HCT116 (cell line): Measurements from ENCODE around the gene STK16. TPM values are rescaled to one million over a fixed set of nuclear protein-coding genes. Genes with fewer than 3 reads are reported as not detected.

Experiments
- ATAC-seq: fragments of 200-7000 bp; cut with Tn5 transposase; 2 replicates; pipeline ENCODE4 v1.9.1; 2020; ENCODE audit warnings: mild to moderate bottlenecking, moderate library complexity
- BruUV-seq: library from RNA; stranded (reverse); fragments of 400-500 nt; replicated peaks from 2 replicates; lab custom pipeline; 2021; lab: Mats Ljungman, UMichigan
- CTCF ChIA-PET: fragments of 300-600 bp; sonication (Branson Sonifier 250); formaldehyde crosslinking; loops from one replicate; lab custom pipeline; 2021; ENCODE audit warnings: antibody characterized with exemption; lab: Charles Lee
- POLR2A ChIA-PET: fragments of 300-600, 350-600 bp; sonication (Branson Sonifier 250); formaldehyde crosslinking; loops from one replicate; lab custom pipeline; 2021; ENCODE audit warnings: antibody characterized with exemption; lab: Charles Lee
- RAD21 ChIA-PET, 2 experiments: fragments of 300-600 bp; sonication (Branson Sonifier 250); formaldehyde crosslinking; loops; one replicate each; lab custom pipeline; 2023; ENCODE audit warnings: low total read pairs in 2 of 2; ENCODE audit not compliant: uncharacterized antibody in 2 of 2, unreplicated experiment in 2 of 2, low non-redundant PET in 1 of 2; lab: Charles Lee
- DNase-seq: peaks from one replicate; pipeline ENCODE4 v3.0.0-alpha.2; 2010; ENCODE audit warnings: low read depth, low spot score
- H2AFZ ChIP-seq: fragments of 200-600 bp; shearing (Covaris generic), sonication (generic); 2 replicates; pipeline ENCODE4 v1.6.1; 2017; ENCODE audit warnings: low read depth, mixed run types, mixed read lengths, antibody characterized with exemption, low read length; ENCODE audit not compliant: poor library complexity, severe bottlenecking
- H3K27ac ChIP-seq: 2 replicates; pipeline ENCODE4 v1.5.1; 2012; ENCODE audit warnings: low read depth, low read length
- H3K27me3 ChIP-seq: fragments of 200-600 bp; sonication (generic); 2 replicates; pipeline ENCODE4 v1.6.1; 2016; ENCODE audit warnings: mixed run types, low read length, mixed read lengths; ENCODE audit not compliant: insufficient read depth
- H3K36me3 ChIP-seq, 2 experiments: fragments of 200-500 bp in 1 of 2; fragments of 200-600 bp in 1 of 2; sonication (Bioruptor generic) in 1 of 2; sonication (generic) in 1 of 2; 2 replicates each; pipeline versions ENCODE4 v1.5.1 to v1.6.1; 2014 to 2016; ENCODE audit warnings: low read length in 2 of 2, inconsistent platforms in 1 of 2, mixed read lengths in 1 of 2, mixed run types in 1 of 2; ENCODE audit not compliant: insufficient read depth in 2 of 2, control insufficient read depth in 1 of 2
- H3K4me1 ChIP-seq, 2 experiments: fragments of 200-600 bp in 1 of 2; sonication (generic) in 1 of 2; 2 replicates each; pipeline versions ENCODE4 v1.5.1 to v1.6.1; 2012 to 2017; ENCODE audit warnings: low read length in 2 of 2, inconsistent platforms in 1 of 2, mild to moderate bottlenecking in 1 of 2, mixed read lengths in 1 of 2, mixed run types in 1 of 2, moderate library complexity in 1 of 2; ENCODE audit not compliant: insufficient read depth in 2 of 2, control insufficient read depth in 1 of 2
- H3K4me2 ChIP-seq: fragments of 200-600 bp; sonication (generic); 2 replicates; pipeline ENCODE4 v1.6.1; 2017; ENCODE audit warnings: mixed run types, low read length, mixed read lengths
- H3K4me3 ChIP-seq, 2 experiments: fragments of 200-600 bp in 1 of 2; sonication (generic) in 1 of 2; replicated peaks in 1 of 2; 2 replicates each; pipeline ENCODE4 v1.5.1; 2011 to 2016; ENCODE audit warnings: low read length in 2 of 2, control low read depth in 1 of 2, low read depth in 1 of 2, mild to moderate bottlenecking in 1 of 2, mixed read lengths in 1 of 2, mixed run types in 1 of 2
- H3K79me2 ChIP-seq: fragments of 200-600 bp; sonication (generic); 2 replicates; pipeline ENCODE4 v1.6.1; 2017; ENCODE audit warnings: mild to moderate bottlenecking, mixed run types, low read length, moderate library complexity, mixed read lengths; ENCODE audit not compliant: insufficient read depth
- H3K9ac ChIP-seq: fragments of 200-600 bp; sonication (generic); 2 replicates; pipeline ENCODE4 v1.6.1; 2016; ENCODE audit warnings: low read length, mixed read lengths
- H3K9me2 ChIP-seq: fragments of 200-600 bp; sonication (generic), shearing (Covaris generic); 2 replicates; pipeline ENCODE4 v1.6.1; 2017; ENCODE audit warnings: mixed run types, mild to moderate bottlenecking, moderate library complexity; ENCODE audit not compliant: insufficient read depth
- H3K9me3 ChIP-seq, 2 experiments: fragments of 200-500 bp in 1 of 2; fragments of 200-600 bp in 1 of 2; sonication (Bioruptor generic) in 1 of 2; sonication (generic) in 1 of 2; 2 replicates each; pipeline ENCODE4 v1.6.1; 2014 to 2017; ENCODE audit warnings: low read length in 2 of 2, mixed read lengths in 2 of 2, inconsistent platforms in 1 of 2, low read depth in 1 of 2, mild to moderate bottlenecking in 1 of 2, mixed run types in 1 of 2, moderate library complexity in 1 of 2; ENCODE audit not compliant: control insufficient read depth in 1 of 2, insufficient read depth in 1 of 2
- H4K20me1 ChIP-seq: fragments of 200-600 bp; sonication (generic), shearing (Covaris generic); 2 replicates; pipeline ENCODE4 v1.6.1; 2017; ENCODE audit warnings: mixed run types, mild to moderate bottlenecking, moderate library complexity; ENCODE audit not compliant: insufficient read depth
- ATF3 ChIP-seq: IDR thresholded peaks from 2 replicates; pipeline ENCODE4 v1.6.1; 2012
- CBX3 ChIP-seq: IDR thresholded peaks from 2 replicates; pipeline ENCODE4 v1.6.1; 2012; ENCODE audit warnings: low read depth
- CEBPB ChIP-seq: IDR thresholded peaks from 2 replicates; pipeline ENCODE4 v1.6.1; 2012; ENCODE audit warnings: low read depth
- CTCF ChIP-seq, 3 experiments: fragments of 200-600 bp in 1 of 3; sonication (generic) in 1 of 3; IDR thresholded peaks in 2 of 3; conservative IDR thresholded peaks in 1 of 3; 2 replicates each; pipeline ENCODE4 v1.5.1; 2012 to 2017; ENCODE audit warnings: low read depth in 2 of 3, low read length in 2 of 3, antibody characterized with exemption in 1 of 3, borderline replicate concordance in 1 of 3, control low read depth in 1 of 3, mild to moderate bottlenecking in 1 of 3, mixed read lengths in 1 of 3, mixed run types in 1 of 3, moderate library complexity in 1 of 3; ENCODE audit not compliant: insufficient read depth in 1 of 3
- EGR1 ChIP-seq: IDR thresholded peaks from 2 replicates; pipeline ENCODE4 v1.6.1; 2012; ENCODE audit warnings: low read depth
- EZH2 ChIP-seq: fragments of 200-600 bp; sonication (generic); IDR thresholded peaks from 2 replicates; pipeline ENCODE4 v1.6.1; 2017; ENCODE audit warnings: antibody characterized with exemption, mixed run types
- EZH2phosphoT487 ChIP-seq: fragments of 200-600 bp; IDR thresholded peaks from 2 replicates; pipeline ENCODE4 v1.6.1; 2018; ENCODE audit warnings: antibody characterized with exemption, borderline replicate concordance
- FOSL1 ChIP-seq: IDR thresholded peaks from 2 replicates; pipeline ENCODE4 v1.6.1; 2012; ENCODE audit warnings: low read depth
- JUND ChIP-seq: IDR thresholded peaks from 2 replicates; pipeline ENCODE4 v1.6.1; 2012
- MAX ChIP-seq: IDR thresholded peaks from 2 replicates; pipeline ENCODE4 v1.6.1; 2012
- POLR2AphosphoS5 ChIP-seq: IDR thresholded peaks from 2 replicates; pipeline ENCODE4 v1.6.1; 2011; ENCODE audit warnings: mild to moderate bottlenecking, low read depth, low read length, moderate library complexity
- RAD21 ChIP-seq: IDR thresholded peaks from 2 replicates; pipeline ENCODE4 v1.6.1; 2012; ENCODE audit warnings: low read depth, mild to moderate bottlenecking
- REST ChIP-seq: IDR thresholded peaks from 2 replicates; pipeline ENCODE4 v1.6.1; 2012; ENCODE audit warnings: low read depth
- SIN3A ChIP-seq: IDR thresholded peaks from 2 replicates; pipeline ENCODE4 v1.6.1; 2012; ENCODE audit warnings: low read depth
- SP1 ChIP-seq: IDR thresholded peaks from 2 replicates; pipeline ENCODE4 v1.6.1; 2012; ENCODE audit warnings: low read depth
- TCF7L2 ChIP-seq: IDR thresholded peaks from 2 replicates; pipeline ENCODE4 v1.7.0; 2011; ENCODE audit warnings: borderline replicate concordance, inconsistent platforms; ENCODE audit not compliant: insufficient read depth, insufficient read length; ENCODE audit errors: extremely low read depth
- ZBTB33 ChIP-seq: IDR thresholded peaks from 2 replicates; pipeline ENCODE4 v1.6.1; 2011; ENCODE audit warnings: mild to moderate bottlenecking, low read length, moderate library complexity; ENCODE audit not compliant: insufficient replicate concordance; ENCODE audit errors: extremely low read depth
- ZFX ChIP-seq: fragments of 450-650 bp; IDR thresholded peaks from 2 replicates; pipeline ENCODE4 v1.6.1; 2017
- ZNF274 ChIP-seq: fragments of 200-500 bp; sonication (Bioruptor generic); IDR thresholded peaks from 2 replicates; pipeline ENCODE4 v1.6.1; 2014; ENCODE audit warnings: mild to moderate bottlenecking, low read depth, low read length, inconsistent platforms
- intact Hi-C: fragments of 100-400 bp; cut with micrococcal nuclease; formaldehyde crosslinking; loops from 2 replicates; pipeline ENCODE4 v1.10.0; 2022
- total RNA-seq: library from RNA; stranded (reverse); gene quantifications from one replicate; pipeline ENCODE4 v1.2.1, GENCODE V29; 2021; ENCODE audit not compliant: unreplicated experiment

The STK16 gene
- total RNA-seq, 1 experiment from 2014 or later, result 31.4 TPM

GRCh38 chr2:219207884-219208740, 37.2 kb upstream of the STK16 start:
- H3K27ac ChIP-seq, result peak overlapping the region; percentile 63
- no peak for DNase-seq

More at GRCh38 chr2:219207884-219208740, 37.2 kb upstream of the STK16 start:
- H3K4me2 ChIP-seq, result peak overlapping the region; percentile 94
- H3K9me3 ChIP-seq, result peaks cover 0 to 9% of the 10 kb centered on the region in 2 experiments; a peak in 2 of 4 replicates
- no TSS peak for BruUV-seq
- peak overlapping the region; percentile 77; the same call in 1 of the 2 replicates for H3K9ac ChIP-seq
- H3K4me1 ChIP-seq, result peaks cover 11 to 17% of the 10 kb centered on the region in 2 experiments
- no peaks in the 10 kb centered on the region for H3K27me3 ChIP-seq
- peak overlapping the region in 1 of 2 experiments; percentile 67; a peak in 1 of 4 replicates for H3K4me3 ChIP-seq
- intact Hi-C loops, result loop anchor here (2.0 kb wide), 1 partner anchor 31 kb away; the partner anchor contains the start of gene CNPPD1
- no peaks in the 10 kb centered on the region for H4K20me1 ChIP-seq
- ChIA-PET RAD21 (no interaction called here), POLR2A (interaction anchor here (2.2 kb wide), 1 partner anchor 9 kb away, joined by 18 read pairs; no protein-coding TSS in a partner anchor), CTCF (no interaction called here)
- no peak overlapping the region for H2AFZ ChIP-seq
- no peaks in the 10 kb centered on the region for H3K79me2 ChIP-seq
- no peak for ATAC-seq
- peaks cover 10 to 16% of the 10 kb centered on the region in 2 experiments; a peak in 3 of 4 replicates for H3K36me3 ChIP-seq
- TF ChIP-seq EGR1 (no peak), CTCF (IDR thresholded peaks at IDR 0.05 in 2 of 3, conservative IDR thresholded peaks at IDR 0.05 in 1 of 3; ENCODE audit: borderline replicate concordance in 1 of 3, insufficient read depth in 1 of 3, low read depth in 2 of 3, low read length in 2 of 3) (no peak), CEBPB (no peak), EZH2phosphoT487 (no peak), ZBTB33 (no peak), CBX3 (no peak), TCF7L2 (no peak), POLR2AphosphoS5 (no peak), RAD21 (no peak), SIN3A (no peak), ZFX (no peak), MAX (no peak), REST (no peak), FOSL1 (no peak), ZNF274 (no peak), SP1 (no peak), EZH2 (no peak), JUND (no peak), ATF3 (no peak)
- H3K9me2 ChIP-seq, result no peaks in the 10 kb centered on the region
